Thyroid gland (tissue), 4 donors: ENCODE results near the gene ADARB2. TPM values are rescaled to one million over a fixed set of nuclear protein-coding genes. Genes with fewer than 3 reads are reported as not detected.

ENCODE experiments used
- DNase-seq, 2 donors: peaks; one replicate each; pipeline ENCODE4 v3.0.0-alpha.2; 2019
- H3K27ac ChIP-seq, 3 donors: fragments of 200-600 bp; sonication (generic); 1 replicate in 2 of 3; 2 replicates in 1 of 3; pipeline ENCODE4 v1.5.1; 2016 to 2019; ENCODE audit warnings: mild to moderate bottlenecking in 1 of 3, moderate library complexity in 1 of 3
- H3K27me3 ChIP-seq: fragments of 200-600 bp; sonication (generic); one replicate; pipeline ENCODE4 v1.5.1; 2019
- H3K36me3 ChIP-seq, 2 donors: fragments of 200-600 bp; sonication (generic); one replicate each; pipeline ENCODE4 v1.5.1; 2016 to 2019
- H3K4me1 ChIP-seq, 2 donors: fragments of 200-600 bp; sonication (generic); one replicate each; pipeline ENCODE4 v1.5.1; 2017 to 2019
- H3K4me3 ChIP-seq, 3 donors: fragments of 200-600 bp; sonication (generic); replicated peaks in 1 of 3; 1 replicate in 2 of 3; 2 replicates in 1 of 3; pipeline ENCODE4 v1.5.1; 2016; ENCODE audit warnings: mild to moderate bottlenecking in 1 of 3
- H3K9me3 ChIP-seq: fragments of 200-600 bp; sonication (generic); one replicate; pipeline ENCODE4 v1.5.1; 2017
- CTCF ChIP-seq, 6 experiments: fragments of 200-600 bp in 3 of 6; fragments of 450-650 bp in 3 of 6; sonication (generic) in 3 of 6; IDR thresholded peaks; one replicate each; pipeline ENCODE4 v1.5.1; 2016 to 2019; ENCODE audit warnings: antibody characterized with exemption in 6 of 6, mild to moderate bottlenecking in 2 of 6, inconsistent platforms in 1 of 6, moderate library complexity in 1 of 6
- POLR2A ChIP-seq, 2 donors: fragments of 450-650 bp; IDR thresholded peaks; one replicate each; pipeline ENCODE4 v1.6.1; 2017; ENCODE audit warnings: antibody characterized with exemption in 2 of 2, mild to moderate bottlenecking in 2 of 2, moderate library complexity in 1 of 2
- WGBS, 2 donors: methylation state at CpG; one replicate each; pipeline ENCODE4 v1.1.5; 2017; 5-methylcytosine and 5-hydroxymethylcytosine counted together
- intact Hi-C: fragments of 100-400 bp; cut with DNase I; formaldehyde crosslinking; loops from one replicate; pipeline ENCODE4 v1.15.1; 2023
- total RNA-seq, 4 donors: library from RNA; depleted of rRNA; stranded (reverse); fragments of >200 nt; gene quantifications; one replicate each; pipeline ENCODE4 v1.2.3, GENCODE V29; 2016

ADARB2 gene
- total RNA-seq, 4 donors from 2014 or later = 0.08 to 0.15 TPM; not detected in 2

GRCh38 chr10:1273372-1274105 is 463.8 kb downstream of the ADARB2 start:
- 87 to 91% methylated on average over 10 to 19 of the region's 19 CpGs for WGBS, 2 donors
- Histone ChIP-seq H3K4me3 (no peak overlapping the region), H3K36me3 (no peaks in the 10 kb centered on the region), H3K27ac (no peak overlapping the region), H3K27me3 (no peaks in the 10 kb centered on the region), H3K4me1 (no peaks in the 10 kb centered on the region), H3K9me3 (no peaks in the 10 kb centered on the region)
- TF ChIP-seq POLR2A (IDR thresholded peaks at IDR 0.05) (no peak), CTCF (IDR thresholded peaks at IDR 0.05) (no peak)
- DNase-seq = no peak
- intact Hi-C loops = no loop called here

- intact Hi-C loops = no loop called here
- H3K27ac ChIP-seq = no peak overlapping the region
- WGBS, 2 donors = 80 to 88% methylated on average over 9 of the region's 9 CpGs
- H3K9me3 ChIP-seq = no peaks in the 10 kb centered on the region
- H3K27me3 ChIP-seq = no peaks in the 10 kb centered on the region
- DNase-seq = no peak
- no peak overlapping the region for H3K4me3 ChIP-seq
- no peaks in the 10 kb centered on the region for H3K36me3 ChIP-seq
- no peak for TF ChIP-seq CTCF (IDR thresholded peaks at IDR 0.05)
- no peak for TF ChIP-seq POLR2A (IDR thresholded peaks at IDR 0.05)
- no peaks in the 10 kb centered on the region for H3K4me1 ChIP-seq
Observed at GRCh38 chr10:1272777-1273161, 464.6 kb downstream of the ADARB2 start.

GRCh38 chr10:1272079-1272776 is 465.1 kb downstream of the ADARB2 start:
- Histone ChIP-seq H3K27ac (no peak overlapping the region), H3K9me3 (no peaks in the 10 kb centered on the region), H3K27me3 (no peaks in the 10 kb centered on the region), H3K4me3 (no peak overlapping the region), H3K36me3 (no peaks in the 10 kb centered on the region), H3K4me1 (no peaks in the 10 kb centered on the region)
- intact Hi-C loops = no loop called here
- WGBS, 2 donors = 82 to 85% methylated on average over 11 to 12 of the region's 12 CpGs
- DNase-seq = no peak
- TF ChIP-seq POLR2A (IDR thresholded peaks at IDR 0.05) = no peak

GRCh38 chr10:1270906-1271305 is 466.4 kb downstream of the ADARB2 start:
- H3K27me3 ChIP-seq = no peaks in the 10 kb centered on the region
- no peaks in the 10 kb centered on the region for H3K4me1 ChIP-seq
- no peak for DNase-seq
- no peaks in the 10 kb centered on the region for H3K36me3 ChIP-seq
- H3K27ac ChIP-seq = no peak overlapping the region
- TF ChIP-seq POLR2A (IDR thresholded peaks at IDR 0.05) (no peak), CTCF (IDR thresholded peaks at IDR 0.05) (no peak)
- no peaks in the 10 kb centered on the region for H3K9me3 ChIP-seq
- intact Hi-C loops = no loop called here
- H3K4me3 ChIP-seq = no peak overlapping the region
- 83 to 92% methylated on average over 14 to 15 of the region's 15 CpGs for WGBS, 2 donors

DNA sequence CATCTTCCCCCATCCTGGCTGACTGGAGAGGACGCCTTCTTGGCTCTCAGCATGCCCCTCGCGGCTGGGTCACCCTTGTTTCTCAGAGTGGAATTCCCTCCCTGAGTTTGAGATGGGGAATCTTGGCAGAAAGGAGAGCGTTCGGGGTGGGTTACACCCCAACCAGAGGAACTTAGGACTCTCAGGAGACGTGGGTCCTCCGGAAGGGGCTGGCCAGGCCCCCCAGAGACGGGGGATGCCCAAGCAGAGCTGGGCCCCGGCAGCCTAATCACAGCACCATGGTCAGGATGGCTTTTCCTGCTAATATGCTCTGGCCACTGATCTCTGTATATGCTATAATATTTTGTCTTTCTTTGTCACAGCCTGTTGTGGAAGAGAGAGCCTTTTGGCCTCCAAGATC is 466.8 kb downstream of the ADARB2 start:
- Histone ChIP-seq H3K27me3 (no peaks in the 10 kb centered on the region), H3K4me1 (no peaks in the 10 kb centered on the region), H3K27ac (no peak overlapping the region), H3K36me3 (no peaks in the 10 kb centered on the region), H3K4me3 (no peak overlapping the region), H3K9me3 (no peaks in the 10 kb centered on the region)
- intact Hi-C loops = no loop called here
- DNase-seq = no peak
- no peak for TF ChIP-seq CTCF (IDR thresholded peaks at IDR 0.05)
- no peak for TF ChIP-seq POLR2A (IDR thresholded peaks at IDR 0.05)
- 78 to 79% methylated on average over 9 of the region's 9 CpGs for WGBS, 2 donors
